Measurements from ENCODE around the gene CPAMD8.

The CPAMD8 gene

GRCh38 chr19:16880884-16881554 is 145.6 kb downstream of the CPAMD8 start:
- no peak overlapping the region for H2BK5ac ChIP-seq (ENCODE audit: low read depth, low read length, poor library complexity, severe bottlenecking)
- H2AK5ac ChIP-seq (ENCODE audit: low read length, severe bottlenecking), result no peak overlapping the region
- H4K91ac ChIP-seq (ENCODE audit: low read length), result no peak overlapping the region
- no peak overlapping the region for H3K27ac ChIP-seq (ENCODE audit: low read length, poor library complexity, severe bottlenecking)
- no peak overlapping the region for H3K4me2 ChIP-seq (ENCODE audit: low read length, poor library complexity, severe bottlenecking)
- 97% methylated on average over 8 of the region's 8 CpGs for WGBS
- H3K4me3 ChIP-seq (ENCODE audit: insufficient read depth in 1 of 2, low read depth in 1 of 2, low read length in 2 of 2), result peak overlapping the region in 1 of 2 experiments; percentile 8
- no peak overlapping the region for H3K14ac ChIP-seq (ENCODE audit: low read length in 2 of 2)
- H2BK120ac ChIP-seq (ENCODE audit: low read depth, low read length), result no peak overlapping the region
- H3K18ac ChIP-seq (ENCODE audit: low read depth in 1 of 2, low read length in 2 of 2), result no peak overlapping the region
- no peak overlapping the region for H2BK12ac ChIP-seq (ENCODE audit: low read length in 2 of 2)
- H3K9ac ChIP-seq (ENCODE audit: low read length), result no peak overlapping the region
- no peak overlapping the region for H3K23ac ChIP-seq (ENCODE audit: low read length in 2 of 2)
- no peak overlapping the region for H2AFZ ChIP-seq (ENCODE audit: low read depth, low read length)
- H2BK15ac ChIP-seq (ENCODE audit: low read depth, poor library complexity, severe bottlenecking), result no peak overlapping the region
- peaks cover 46 to 55% of the 10 kb centered on the region in 2 experiments for H3K36me3 ChIP-seq (ENCODE audit: control insufficient read depth in 1 of 2, insufficient read depth in 2 of 2, low read depth in 1 of 2, low read length in 2 of 2)
- peaks cover 29% of the 10 kb centered on the region for H3K79me1 ChIP-seq (replicated peaks; ENCODE audit: low read length, poor library complexity, severe bottlenecking)
- no peak overlapping the region for H3K4ac ChIP-seq (ENCODE audit: low read depth in 1 of 2, low read length in 2 of 2)
- peaks cover 7% of the 10 kb centered on the region for H3K9me3 ChIP-seq (ENCODE audit: control insufficient read depth, low read length)
- peaks cover 11% of the 10 kb centered on the region for H3K4me1 ChIP-seq (ENCODE audit: control insufficient read depth, insufficient read depth, low read depth, low read length)
- no peaks in the 10 kb centered on the region for H3K27me3 ChIP-seq (ENCODE audit: control insufficient read depth in 1 of 2, insufficient read depth in 1 of 2, low read length in 2 of 2)
- DNase-seq, result no peak
- H4K8ac ChIP-seq (ENCODE audit: low read length), result no peak overlapping the region

DNA sequence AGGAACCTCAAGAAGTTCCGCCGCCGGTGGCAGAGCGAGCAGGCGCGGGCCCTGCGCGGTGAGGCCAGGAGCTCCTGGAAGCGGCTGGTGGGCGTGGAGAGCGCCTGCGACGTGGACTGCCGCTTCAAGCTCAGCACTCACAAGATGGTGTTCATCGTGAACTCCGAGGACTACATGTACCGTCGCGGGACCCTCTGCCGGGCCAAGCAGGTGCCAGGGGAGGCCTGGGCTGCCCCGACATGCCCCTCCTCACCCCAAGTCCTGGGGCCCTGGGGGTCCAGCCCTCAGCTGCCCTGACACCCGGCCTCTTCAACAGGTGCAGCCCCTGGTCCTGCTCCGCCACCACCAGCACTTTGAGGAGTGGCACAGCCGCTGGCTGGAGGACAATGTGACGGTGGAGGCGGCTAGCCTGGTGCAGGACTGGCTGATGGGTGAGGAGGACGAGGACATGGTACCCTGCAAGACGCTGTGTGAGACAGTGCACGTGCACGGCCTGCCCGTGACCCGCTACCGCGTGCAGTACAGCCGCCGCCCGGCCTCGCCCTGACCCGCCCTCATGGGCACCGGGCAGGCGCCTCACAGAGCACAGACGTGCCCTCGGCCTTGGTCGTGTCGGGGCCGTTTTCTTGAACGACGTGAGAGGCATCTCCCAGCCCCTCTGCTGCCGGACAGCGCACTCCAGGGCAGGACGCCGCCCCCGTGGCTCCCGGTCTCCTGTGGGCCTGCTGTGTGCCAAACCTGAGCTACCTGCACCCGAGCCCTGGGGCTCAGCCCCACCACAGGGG is 148.2 kb downstream of the CPAMD8 start:
- Histone ChIP-seq H2BK5ac (ENCODE audit: low read depth, low read length, poor library complexity, severe bottlenecking) (no peak overlapping the region), H2AFZ (ENCODE audit: low read depth, low read length) (no peak overlapping the region), H3K4me3 (ENCODE audit: insufficient read depth in 1 of 2, low read depth in 1 of 2, low read length in 2 of 2) (peak overlapping the region in 1 of 2 experiments; percentile 8), H3K9ac (ENCODE audit: low read length) (no peak overlapping the region), H3K79me1 (replicated peaks; ENCODE audit: low read length, poor library complexity, severe bottlenecking) (peaks cover 38% of the 10 kb centered on the region), H4K8ac (ENCODE audit: low read length) (no peak overlapping the region), H3K18ac (ENCODE audit: low read depth in 1 of 2, low read length in 2 of 2) (no peak overlapping the region), H3K4me1 (ENCODE audit: control insufficient read depth, insufficient read depth, low read depth, low read length) (peaks cover 17% of the 10 kb centered on the region), H3K4me2 (ENCODE audit: low read length, poor library complexity, severe bottlenecking) (no peak overlapping the region), H2BK120ac (ENCODE audit: low read depth, low read length) (no peak overlapping the region), H4K91ac (ENCODE audit: low read length) (no peak overlapping the region), H3K36me3 (ENCODE audit: control insufficient read depth in 1 of 2, insufficient read depth in 2 of 2, low read depth in 1 of 2, low read length in 2 of 2) (peaks cover 57 to 67% of the 10 kb centered on the region in 2 experiments), H3K14ac (ENCODE audit: low read length in 2 of 2) (no peak overlapping the region), H3K27ac (ENCODE audit: low read length, poor library complexity, severe bottlenecking) (no peak overlapping the region), H3K23ac (ENCODE audit: low read length in 2 of 2) (no peak overlapping the region), H2BK15ac (ENCODE audit: low read depth, poor library complexity, severe bottlenecking) (no peak overlapping the region), H2AK5ac (ENCODE audit: low read length, severe bottlenecking) (no peak overlapping the region), H2BK12ac (ENCODE audit: low read length in 2 of 2) (peak overlapping the region in 1 of 2 experiments; percentile 37), H3K4ac (ENCODE audit: low read depth in 1 of 2, low read length in 2 of 2) (no peak overlapping the region), H3K27me3 (ENCODE audit: control insufficient read depth in 1 of 2, insufficient read depth in 1 of 2, low read length in 2 of 2) (no peaks in the 10 kb centered on the region), H3K9me3 (ENCODE audit: control insufficient read depth, low read length) (peaks cover 7% of the 10 kb centered on the region)
- 97% methylated on average over 55 of the region's 55 CpGs for WGBS
- DNase-seq, result no peak

GRCh38 chr19:16877581-16877980 is 149.0 kb downstream of the CPAMD8 start:
- peaks cover 65 to 75% of the 10 kb centered on the region in 2 experiments for H3K36me3 ChIP-seq (ENCODE audit: control insufficient read depth in 1 of 2, insufficient read depth in 2 of 2, low read depth in 1 of 2, low read length in 2 of 2)
- WGBS, result 96% methylated on average over 8 of the region's 11 CpGs
- no peak overlapping the region for H3K23ac ChIP-seq (ENCODE audit: low read length in 2 of 2)
- H3K27ac ChIP-seq (ENCODE audit: low read length, poor library complexity, severe bottlenecking), result no peak overlapping the region
- H3K79me1 ChIP-seq (replicated peaks; ENCODE audit: low read length, poor library complexity, severe bottlenecking), result peaks cover 44% of the 10 kb centered on the region
- H2AFZ ChIP-seq (ENCODE audit: low read depth, low read length), result no peak overlapping the region
- no peak overlapping the region for H2BK120ac ChIP-seq (ENCODE audit: low read depth, low read length)
- no peak for DNase-seq
- H2AK5ac ChIP-seq (ENCODE audit: low read length, severe bottlenecking), result no peak overlapping the region
- no peaks in the 10 kb centered on the region for H3K27me3 ChIP-seq (ENCODE audit: control insufficient read depth in 1 of 2, insufficient read depth in 1 of 2, low read length in 2 of 2)
- H4K91ac ChIP-seq (ENCODE audit: low read length), result peak overlapping the region; percentile 37
- no peak overlapping the region for H3K4me3 ChIP-seq (ENCODE audit: insufficient read depth in 1 of 2, low read depth in 1 of 2, low read length in 2 of 2)
- H3K4me2 ChIP-seq (ENCODE audit: low read length, poor library complexity, severe bottlenecking), result no peak overlapping the region
- peak overlapping the region; percentile 32 for H4K8ac ChIP-seq (ENCODE audit: low read length)
- H3K4ac ChIP-seq (ENCODE audit: low read depth in 1 of 2, low read length in 2 of 2), result no peak overlapping the region
- H3K18ac ChIP-seq (ENCODE audit: low read depth in 1 of 2, low read length in 2 of 2), result no peak overlapping the region
- no peak overlapping the region for H3K9ac ChIP-seq (ENCODE audit: low read length)
- no peak overlapping the region for H3K14ac ChIP-seq (ENCODE audit: low read length in 2 of 2)
- no peak overlapping the region for H2BK12ac ChIP-seq (ENCODE audit: low read length in 2 of 2)
- no peak overlapping the region for H2BK15ac ChIP-seq (ENCODE audit: low read depth, poor library complexity, severe bottlenecking)
- peaks cover 7% of the 10 kb centered on the region for H3K9me3 ChIP-seq (ENCODE audit: control insufficient read depth, low read length)
- peaks cover 17% of the 10 kb centered on the region for H3K4me1 ChIP-seq (ENCODE audit: control insufficient read depth, insufficient read depth, low read depth, low read length)
- H2BK5ac ChIP-seq (ENCODE audit: low read depth, low read length, poor library complexity, severe bottlenecking), result no peak overlapping the region

DNA sequence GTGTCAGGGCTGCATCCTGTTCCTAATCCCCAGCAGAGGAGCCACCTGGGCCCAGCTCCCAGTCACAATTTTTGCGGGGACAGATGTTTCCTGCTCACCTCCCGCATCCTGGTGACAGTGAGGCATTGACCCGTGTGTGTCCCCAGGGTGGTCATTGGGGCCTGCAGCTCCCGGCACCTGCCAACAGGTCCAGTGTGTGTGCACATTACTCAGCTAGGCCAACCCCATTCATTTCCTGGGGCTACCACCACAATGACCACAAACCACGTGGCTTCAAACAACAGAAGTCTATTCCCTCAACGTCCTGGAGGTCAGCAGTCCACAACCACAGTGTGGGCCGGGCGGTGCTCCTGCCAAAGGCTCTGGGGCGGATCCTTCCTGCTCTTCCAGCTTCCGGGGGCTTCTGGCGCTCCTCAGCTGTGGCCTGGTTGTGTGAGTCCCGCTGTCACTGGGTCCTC is 149.7 kb downstream of the CPAMD8 start:
- Histone ChIP-seq H2AFZ (ENCODE audit: low read depth, low read length) (no peak overlapping the region), H3K4me3 (ENCODE audit: insufficient read depth in 1 of 2, low read depth in 1 of 2, low read length in 2 of 2) (no peak overlapping the region), H2BK15ac (ENCODE audit: low read depth, poor library complexity, severe bottlenecking) (no peak overlapping the region), H3K27ac (ENCODE audit: low read length, poor library complexity, severe bottlenecking) (no peak overlapping the region), H2BK120ac (ENCODE audit: low read depth, low read length) (no peak overlapping the region), H3K27me3 (ENCODE audit: control insufficient read depth in 1 of 2, insufficient read depth in 1 of 2, low read length in 2 of 2) (no peaks in the 10 kb centered on the region), H4K91ac (ENCODE audit: low read length) (no peak overlapping the region), H3K23ac (ENCODE audit: low read length in 2 of 2) (no peak overlapping the region), H3K4me1 (ENCODE audit: control insufficient read depth, insufficient read depth, low read depth, low read length) (peaks cover 17% of the 10 kb centered on the region), H3K9ac (ENCODE audit: low read length) (no peak overlapping the region), H3K79me1 (replicated peaks; ENCODE audit: low read length, poor library complexity, severe bottlenecking) (peaks cover 44% of the 10 kb centered on the region), H2BK5ac (ENCODE audit: low read depth, low read length, poor library complexity, severe bottlenecking) (no peak overlapping the region), H3K18ac (ENCODE audit: low read depth in 1 of 2, low read length in 2 of 2) (no peak overlapping the region), H3K9me3 (ENCODE audit: control insufficient read depth, low read length) (peaks cover 2% of the 10 kb centered on the region), H3K4me2 (ENCODE audit: low read length, poor library complexity, severe bottlenecking) (no peak overlapping the region), H2BK12ac (ENCODE audit: low read length in 2 of 2) (no peak overlapping the region), H3K36me3 (ENCODE audit: control insufficient read depth in 1 of 2, insufficient read depth in 2 of 2, low read depth in 1 of 2, low read length in 2 of 2) (peaks cover 68 to 79% of the 10 kb centered on the region in 2 experiments), H2AK5ac (ENCODE audit: low read length, severe bottlenecking) (no peak overlapping the region), H4K8ac (ENCODE audit: low read length) (no peak overlapping the region), H3K14ac (ENCODE audit: low read length in 2 of 2) (no peak overlapping the region), H3K4ac (ENCODE audit: low read depth in 1 of 2, low read length in 2 of 2) (no peak overlapping the region)
- WGBS, result 69% methylated on average over 12 of the region's 12 CpGs
- peak; percentile 54 for DNase-seq

All from mesenchymal stem cell (in vitro differentiated cells and primary cell).